ENCODE data around the gene SYT5. TPM values are rescaled to one million over a fixed set of nuclear protein-coding genes. Genes with fewer than 3 reads are reported as not detected.

Gene SYT5
- total and polyA plus RNA-seq, 9 of the 15 experiments (the other 6 are each of a cell fraction or from before 2014, with no cell fraction given): 1.3 to 20.9 (median 8.8) TPM

DNA sequence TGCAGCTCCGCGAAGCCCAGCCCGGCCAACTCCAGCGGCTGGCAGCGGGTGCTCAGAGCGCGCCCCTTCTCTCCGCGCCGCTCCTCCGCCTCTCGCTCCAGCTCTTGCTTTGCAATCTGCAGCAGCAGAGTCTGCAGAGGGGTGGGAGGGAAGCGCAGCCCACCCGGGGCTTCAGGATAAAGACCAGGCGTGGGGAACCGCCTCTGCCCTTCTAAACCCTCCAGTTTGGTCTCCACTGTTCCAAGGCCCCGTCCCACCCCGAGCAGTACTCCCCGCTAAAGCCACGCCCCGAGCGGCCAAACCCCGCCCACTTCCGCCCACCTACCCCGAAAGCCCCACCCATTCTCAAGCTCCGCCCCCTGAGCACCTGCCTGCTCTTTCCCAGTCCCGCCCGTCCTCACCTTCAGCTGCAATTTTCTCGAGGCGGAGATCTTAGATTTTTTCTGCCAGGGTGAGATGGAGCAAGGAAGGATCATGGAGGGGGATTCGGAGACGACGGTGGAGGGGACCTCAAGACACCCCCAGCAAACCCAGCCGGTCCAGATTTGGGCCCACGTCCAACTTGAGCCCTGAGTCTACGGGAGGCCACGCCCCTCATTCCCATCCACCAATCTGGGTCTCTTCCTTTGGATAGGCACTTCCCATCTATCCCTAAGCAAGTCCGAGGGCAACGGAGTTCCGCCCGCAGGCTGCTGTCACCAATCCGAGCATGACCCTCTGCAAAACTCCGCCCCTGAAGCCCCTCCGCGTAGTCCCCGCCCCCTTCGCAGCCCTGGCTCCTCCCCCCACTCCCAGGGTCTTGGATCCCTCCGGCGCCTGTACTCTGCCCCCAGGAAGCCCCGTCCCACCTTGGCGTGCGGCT lies 23.7 kb downstream of the SYT5 start (continued):
- TF ChIP-seq, protein P1, sequence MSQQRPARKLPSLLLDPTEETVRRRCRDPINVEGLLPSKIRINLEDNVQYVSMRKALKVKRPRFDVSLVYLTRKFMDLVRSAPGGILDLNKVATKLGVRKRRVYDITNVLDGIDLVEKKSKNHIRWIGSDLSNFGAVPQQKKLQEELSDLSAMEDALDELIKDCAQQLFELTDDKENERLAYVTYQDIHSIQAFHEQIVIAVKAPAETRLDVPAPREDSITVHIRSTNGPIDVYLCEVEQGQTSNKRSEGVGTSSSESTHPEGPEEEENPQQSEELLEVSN (IDR thresholded peaks at IDR 0.05; ENCODE audit: borderline replicate concordance in 1 of 2, extremely low read depth in 1 of 2, insufficient read depth in 1 of 2, insufficient read length in 1 of 2, low read depth in 1 of 2, low read length in 1 of 2, poor library complexity in 1 of 2, severe bottlenecking in 1 of 2): peak in 1 of 2 experiments; percentile 88
- TF ChIP-seq RHOXF2B (CRISPR knock-in tag; conservative IDR thresholded peaks at IDR 0.05): no peak
- TF ChIP-seq ZNF431 (CRISPR knock-in tag; IDR thresholded peaks at IDR 0.05): 0 out of 2 replicates have a peak, but pooled peaks have one; percentile 31
- TF ChIP-seq E2F4 (CRISPR knock-in tag; IDR thresholded peaks at IDR 0.05; ENCODE audit: low read depth): no peak
- TF ChIP-seq RCOR1 (IDR thresholded peaks at IDR 0.05; ENCODE audit: borderline replicate concordance in 1 of 2, low read depth in 2 of 2, low read length in 2 of 2): peak in 1 of 2 experiments; percentile 6; a peak in 1 of 4 replicates
- TF ChIP-seq RBFOX2 (IDR thresholded peaks at IDR 0.05; ENCODE audit: low read depth, low read length): peak; percentile 46; the same call in 1 of the 2 replicates
- peak; percentile 49; the same call in 1 of the 2 replicates for TF ChIP-seq SUPT5H (IDR thresholded peaks at IDR 0.05)
- TF ChIP-seq, protein P2, sequence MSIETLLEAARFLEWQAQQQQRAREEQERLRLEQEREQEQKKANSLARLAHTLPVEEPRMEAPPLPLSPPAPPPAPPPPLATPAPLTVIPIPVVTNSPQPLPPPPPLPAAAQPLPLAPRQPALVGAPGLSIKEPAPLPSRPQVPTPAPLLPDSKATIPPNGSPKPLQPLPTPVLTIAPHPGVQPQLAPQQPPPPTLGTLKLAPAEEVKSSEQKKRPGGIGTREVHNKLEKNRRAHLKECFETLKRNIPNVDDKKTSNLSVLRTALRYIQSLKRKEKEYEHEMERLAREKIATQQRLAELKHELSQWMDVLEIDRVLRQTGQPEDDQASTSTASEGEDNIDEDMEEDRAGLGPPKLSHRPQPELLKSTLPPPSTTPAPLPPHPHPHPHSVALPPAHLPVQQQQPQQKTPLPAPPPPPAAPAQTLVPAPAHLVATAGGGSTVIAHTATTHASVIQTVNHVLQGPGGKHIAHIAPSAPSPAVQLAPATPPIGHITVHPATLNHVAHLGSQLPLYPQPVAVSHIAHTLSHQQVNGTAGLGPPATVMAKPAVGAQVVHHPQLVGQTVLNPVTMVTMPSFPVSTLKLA (conservative IDR thresholded peaks at IDR 0.05): 0 out of 4 replicates have a peak, but pooled peaks of 1 of the 2 experiments have one; percentile 22
- TF ChIP-seq ZNF263 (CRISPR knock-in tag; IDR thresholded peaks at IDR 0.05; ENCODE audit: borderline replicate concordance): 0 out of 2 replicates have a peak, but pooled peaks have one; percentile 3
- TF ChIP-seq L3MBTL2 (IDR thresholded peaks at IDR 0.05): peak; percentile 88
- peak; percentile 42 for TF ChIP-seq KDM5B (IDR thresholded peaks at IDR 0.05; ENCODE audit: insufficient replicate concordance, low read depth, low read length)
- TF ChIP-seq, protein P3, sequence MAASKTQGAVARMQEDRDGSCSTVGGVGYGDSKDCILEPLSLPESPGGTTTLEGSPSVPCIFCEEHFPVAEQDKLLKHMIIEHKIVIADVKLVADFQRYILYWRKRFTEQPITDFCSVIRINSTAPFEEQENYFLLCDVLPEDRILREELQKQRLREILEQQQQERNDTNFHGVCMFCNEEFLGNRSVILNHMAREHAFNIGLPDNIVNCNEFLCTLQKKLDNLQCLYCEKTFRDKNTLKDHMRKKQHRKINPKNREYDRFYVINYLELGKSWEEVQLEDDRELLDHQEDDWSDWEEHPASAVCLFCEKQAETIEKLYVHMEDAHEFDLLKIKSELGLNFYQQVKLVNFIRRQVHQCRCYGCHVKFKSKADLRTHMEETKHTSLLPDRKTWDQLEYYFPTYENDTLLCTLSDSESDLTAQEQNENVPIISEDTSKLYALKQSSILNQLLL (CRISPR knock-in tag; IDR thresholded peaks at IDR 0.05; ENCODE audit: borderline replicate concordance): no peak
- TF ChIP-seq ARID2 (IDR thresholded peaks at IDR 0.05): no peak
- 0 out of 2 replicates have a peak, but pooled peaks have one; percentile 18 for TF ChIP-seq ATF7 (IDR thresholded peaks at IDR 0.05)
- TF ChIP-seq, protein P4, sequence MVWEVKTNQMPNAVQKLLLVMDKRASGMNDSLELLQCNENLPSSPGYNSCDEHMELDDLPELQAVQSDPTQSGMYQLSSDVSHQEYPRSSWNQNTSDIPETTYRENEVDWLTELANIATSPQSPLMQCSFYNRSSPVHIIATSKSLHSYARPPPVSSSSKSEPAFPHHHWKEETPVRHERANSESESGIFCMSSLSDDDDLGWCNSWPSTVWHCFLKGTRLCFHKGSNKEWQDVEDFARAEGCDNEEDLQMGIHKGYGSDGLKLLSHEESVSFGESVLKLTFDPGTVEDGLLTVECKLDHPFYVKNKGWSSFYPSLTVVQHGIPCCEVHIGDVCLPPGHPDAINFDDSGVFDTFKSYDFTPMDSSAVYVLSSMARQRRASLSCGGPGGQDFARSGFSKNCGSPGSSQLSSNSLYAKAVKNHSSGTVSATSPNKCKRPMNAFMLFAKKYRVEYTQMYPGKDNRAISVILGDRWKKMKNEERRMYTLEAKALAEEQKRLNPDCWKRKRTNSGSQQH (CRISPR knock-in tag; IDR thresholded peaks at IDR 0.05): no peak
- TF ChIP-seq, protein P5, sequence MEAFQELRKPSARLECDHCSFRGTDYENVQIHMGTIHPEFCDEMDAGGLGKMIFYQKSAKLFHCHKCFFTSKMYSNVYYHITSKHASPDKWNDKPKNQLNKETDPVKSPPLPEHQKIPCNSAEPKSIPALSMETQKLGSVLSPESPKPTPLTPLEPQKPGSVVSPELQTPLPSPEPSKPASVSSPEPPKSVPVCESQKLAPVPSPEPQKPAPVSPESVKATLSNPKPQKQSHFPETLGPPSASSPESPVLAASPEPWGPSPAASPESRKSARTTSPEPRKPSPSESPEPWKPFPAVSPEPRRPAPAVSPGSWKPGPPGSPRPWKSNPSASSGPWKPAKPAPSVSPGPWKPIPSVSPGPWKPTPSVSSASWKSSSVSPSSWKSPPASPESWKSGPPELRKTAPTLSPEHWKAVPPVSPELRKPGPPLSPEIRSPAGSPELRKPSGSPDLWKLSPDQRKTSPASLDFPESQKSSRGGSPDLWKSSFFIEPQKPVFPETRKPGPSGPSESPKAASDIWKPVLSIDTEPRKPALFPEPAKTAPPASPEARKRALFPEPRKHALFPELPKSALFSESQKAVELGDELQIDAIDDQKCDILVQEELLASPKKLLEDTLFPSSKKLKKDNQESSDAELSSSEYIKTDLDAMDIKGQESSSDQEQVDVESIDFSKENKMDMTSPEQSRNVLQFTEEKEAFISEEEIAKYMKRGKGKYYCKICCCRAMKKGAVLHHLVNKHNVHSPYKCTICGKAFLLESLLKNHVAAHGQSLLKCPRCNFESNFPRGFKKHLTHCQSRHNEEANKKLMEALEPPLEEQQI (IDR thresholded peaks at IDR 0.05): no peak
